NT2/D1 (cell line): ENCODE results near the gene RASA1.

ENCODE experiments used
- SUZ12 ChIP-seq: IDR thresholded peaks from 2 replicates; pipeline ENCODE4 v1.6.1; 2011; ENCODE audit not compliant: insufficient read length, insufficient read depth; ENCODE audit errors: extremely low read depth
- YY1 ChIP-seq: IDR thresholded peaks from 2 replicates; pipeline ENCODE4 v1.6.1; 2011; ENCODE audit not compliant: insufficient read length, insufficient read depth
- ZNF274 ChIP-seq: IDR thresholded peaks from 2 replicates; pipeline ENCODE4 v1.6.1; 2011; ENCODE audit warnings: mild to moderate bottlenecking, low read depth, low read length

- TF ChIP-seq ZNF274 (no peak), YY1 (no peak), SUZ12 (no peak)
Measured at GRCh38 chr5:87300744-87301143, 33.1 kb downstream of the RASA1 start.
